ENCODE results near the gene SORD. TPM values are rescaled to one million over a fixed set of nuclear protein-coding genes. Genes with fewer than 3 reads are reported as not detected.
A peak's percentile ranks its signal among the peaks of the same experiment; 100 is the strongest.
"Not testable (repeated sequence)": the region's sequence is repeated elsewhere in the genome, so short reads cannot be mapped to it uniquely, and the experiment has no call there.

Gene SORD
- polyA plus RNA-seq, 1 experiment, result 32.0 TPM

- Histone ChIP-seq H3K27ac (ENCODE audit: low read depth, low read length) (no peak overlapping the region), H3K9me3 (ENCODE audit: control insufficient read depth, insufficient read depth, low read length) (no peaks in the 10 kb centered on the region), H3K27me3 (ENCODE audit: control insufficient read depth, insufficient read depth, low read length) (no peaks in the 10 kb centered on the region), H3K4me3 (ENCODE audit: low read depth, low read length) (no peak overlapping the region)
- CTCF ChIA-PET, result interaction anchor here (1.4 to 3.0 kb wide), 2 partner anchors 14 to 68 kb away, joined by 6 to 8 read pairs; no protein-coding TSS in a partner anchor
- POLR2A ChIA-PET, result no interaction called here
- TF ChIP-seq CTCF (IDR thresholded peaks at IDR 0.05; ENCODE audit: low read depth, low read length), result no peak
- no peak for DNase-seq (ENCODE audit: low read depth, low spot score)
These were observed 27.6 kb downstream of the SORD start for GRCh38 chr15:45050587-45050986.

GRCh38 chr15:45052676-45053075 is 29.7 kb downstream of the SORD start:
- H3K9me3 ChIP-seq (ENCODE audit: control insufficient read depth, insufficient read depth, low read length); H3K27ac ChIP-seq (ENCODE audit: low read depth, low read length); POLR2A ChIA-PET; H3K27me3 ChIP-seq (ENCODE audit: control insufficient read depth, insufficient read depth, low read length); DNase-seq (ENCODE audit: low read depth, low spot score); H3K4me3 ChIP-seq (ENCODE audit: low read depth, low read length): not testable (repeated sequence)
- CTCF ChIA-PET, result interaction anchor here (3.0 kb wide), 1 partner anchor 16 kb away, joined by 8 read pairs; no protein-coding TSS in a partner anchor

GRCh38 chr15:45058690-45059675 is 36.0 kb downstream of the SORD start:
- DNase-seq (ENCODE audit: low read depth, low spot score); H3K4me3 ChIP-seq (ENCODE audit: low read depth, low read length): not testable (repeated sequence)

GRCh38 chr15:45062301-45062700 is 39.3 kb downstream of the SORD start:
- POLR2A ChIA-PET; H3K27ac ChIP-seq (ENCODE audit: low read depth, low read length); H3K4me3 ChIP-seq (ENCODE audit: low read depth, low read length); H3K9me3 ChIP-seq (ENCODE audit: control insufficient read depth, insufficient read depth, low read length); CTCF ChIA-PET; DNase-seq (ENCODE audit: low read depth, low spot score); H3K27me3 ChIP-seq (ENCODE audit: control insufficient read depth, insufficient read depth, low read length): not testable (repeated sequence)

More at GRCh38 chr15:45058690-45059675, 36.0 kb downstream of the SORD start:
- H3K27ac ChIP-seq (ENCODE audit: low read depth, low read length); H3K9me3 ChIP-seq (ENCODE audit: control insufficient read depth, insufficient read depth, low read length); POLR2A ChIA-PET; H3K27me3 ChIP-seq (ENCODE audit: control insufficient read depth, insufficient read depth, low read length): not testable (repeated sequence)
- CTCF ChIA-PET, result interaction anchor here (1.1 to 1.2 kb wide), 2 partner anchors 22 to 59 kb away, joined by 3 to 5 read pairs; no protein-coding TSS in a partner anchor

- no peaks in the 10 kb centered on the region for H3K27me3 ChIP-seq (ENCODE audit: control insufficient read depth, insufficient read depth, low read length)
- POLR2A ChIA-PET, result no interaction called here
- no peak for TF ChIP-seq CTCF (IDR thresholded peaks at IDR 0.05; ENCODE audit: low read depth, low read length)
- no peak overlapping the region for H3K4me3 ChIP-seq (ENCODE audit: low read depth, low read length)
- no peaks in the 10 kb centered on the region for H3K9me3 ChIP-seq (ENCODE audit: control insufficient read depth, insufficient read depth, low read length)
- peak; percentile 6 for DNase-seq (ENCODE audit: low read depth, low spot score)
- CTCF ChIA-PET, result interaction anchor here (0.7 kb wide), 1 partner anchor 34 kb away, joined by 3 read pairs; no protein-coding TSS in a partner anchor
- H3K27ac ChIP-seq (ENCODE audit: low read depth, low read length), result no peak overlapping the region
These were observed 41.4 kb downstream of the SORD start for GRCh38 chr15:45064386-45064785.

GRCh38 chr15:45069942-45070360 is 47.0 kb downstream of the SORD start:
- H3K4me3 ChIP-seq (ENCODE audit: low read depth, low read length); POLR2A ChIA-PET; H3K27me3 ChIP-seq (ENCODE audit: control insufficient read depth, insufficient read depth, low read length); DNase-seq (ENCODE audit: low read depth, low spot score); CTCF ChIA-PET; H3K27ac ChIP-seq (ENCODE audit: low read depth, low read length); H3K9me3 ChIP-seq (ENCODE audit: control insufficient read depth, insufficient read depth, low read length): not testable (repeated sequence)

GRCh38 chr15:45073602-45074001 is 50.6 kb downstream of the SORD start:
- CTCF ChIA-PET; H3K27me3 ChIP-seq (ENCODE audit: control insufficient read depth, insufficient read depth, low read length); POLR2A ChIA-PET; H3K27ac ChIP-seq (ENCODE audit: low read depth, low read length); H3K9me3 ChIP-seq (ENCODE audit: control insufficient read depth, insufficient read depth, low read length); H3K4me3 ChIP-seq (ENCODE audit: low read depth, low read length); DNase-seq (ENCODE audit: low read depth, low spot score): not testable (repeated sequence)

GRCh38 chr15:45075440-45076320 is 52.7 kb downstream of the SORD start:
- CTCF ChIA-PET; H3K27me3 ChIP-seq (ENCODE audit: control insufficient read depth, insufficient read depth, low read length); POLR2A ChIA-PET; DNase-seq (ENCODE audit: low read depth, low spot score); H3K9me3 ChIP-seq (ENCODE audit: control insufficient read depth, insufficient read depth, low read length); H3K4me3 ChIP-seq (ENCODE audit: low read depth, low read length); H3K27ac ChIP-seq (ENCODE audit: low read depth, low read length): not testable (repeated sequence)

- CTCF ChIA-PET; H3K27ac ChIP-seq (ENCODE audit: low read depth, low read length); DNase-seq (ENCODE audit: low read depth, low spot score); POLR2A ChIA-PET; H3K4me3 ChIP-seq (ENCODE audit: low read depth, low read length); H3K9me3 ChIP-seq (ENCODE audit: control insufficient read depth, insufficient read depth, low read length); H3K27me3 ChIP-seq (ENCODE audit: control insufficient read depth, insufficient read depth, low read length): not testable (repeated sequence)
These were observed 54.4 kb downstream of the SORD start for GRCh38 chr15:45077391-45077790.

Data from AG04450 (cell line).